ENCODE data around the gene ABHD6.
"Not testable (repeated sequence)": the region's sequence is repeated elsewhere in the genome, so short reads cannot be mapped to it uniquely, and the experiment has no call there.

ABHD6 gene

DNA sequence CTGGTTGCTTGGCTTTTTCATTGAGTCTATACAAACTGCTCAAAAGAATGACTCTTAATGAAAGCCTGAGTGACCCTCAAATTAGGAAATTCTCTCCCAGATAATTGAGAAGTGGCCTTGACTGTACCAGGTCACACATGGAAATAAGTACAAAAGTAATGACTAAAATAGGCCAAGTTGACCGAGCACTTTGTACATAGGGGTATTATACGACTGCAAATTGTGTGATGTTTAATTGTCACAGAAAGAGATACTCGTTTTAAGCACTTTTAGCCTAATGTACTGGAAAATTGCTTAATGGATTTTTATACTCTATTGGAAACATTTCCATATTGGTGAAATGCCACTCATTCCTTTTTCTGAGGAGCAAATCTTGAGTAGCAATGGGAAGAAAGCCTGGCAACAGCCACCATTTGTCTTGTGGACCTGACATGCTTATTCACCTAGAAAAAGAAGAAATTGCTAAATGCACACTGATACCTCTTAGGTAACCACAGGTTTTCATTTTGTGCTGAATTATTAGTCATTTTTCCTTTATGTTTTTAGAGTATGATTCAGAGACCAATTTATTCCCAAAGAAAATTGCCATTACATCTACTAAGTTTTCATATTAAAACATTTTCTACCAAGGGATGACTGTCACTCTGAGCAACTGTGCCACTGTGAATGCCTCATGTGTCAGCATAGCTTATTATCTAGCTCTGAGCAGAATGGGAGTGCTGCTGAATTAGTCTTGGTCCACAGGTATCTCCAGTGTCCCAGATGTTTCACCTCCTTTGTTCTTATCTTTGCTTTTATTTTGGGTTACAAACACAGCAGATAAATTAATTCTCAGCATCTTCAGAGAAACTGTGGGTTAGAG is 86.2 kb downstream of the ABHD6 start:
- DNase-seq (ENCODE audit: low read depth), result no peak

DNA sequence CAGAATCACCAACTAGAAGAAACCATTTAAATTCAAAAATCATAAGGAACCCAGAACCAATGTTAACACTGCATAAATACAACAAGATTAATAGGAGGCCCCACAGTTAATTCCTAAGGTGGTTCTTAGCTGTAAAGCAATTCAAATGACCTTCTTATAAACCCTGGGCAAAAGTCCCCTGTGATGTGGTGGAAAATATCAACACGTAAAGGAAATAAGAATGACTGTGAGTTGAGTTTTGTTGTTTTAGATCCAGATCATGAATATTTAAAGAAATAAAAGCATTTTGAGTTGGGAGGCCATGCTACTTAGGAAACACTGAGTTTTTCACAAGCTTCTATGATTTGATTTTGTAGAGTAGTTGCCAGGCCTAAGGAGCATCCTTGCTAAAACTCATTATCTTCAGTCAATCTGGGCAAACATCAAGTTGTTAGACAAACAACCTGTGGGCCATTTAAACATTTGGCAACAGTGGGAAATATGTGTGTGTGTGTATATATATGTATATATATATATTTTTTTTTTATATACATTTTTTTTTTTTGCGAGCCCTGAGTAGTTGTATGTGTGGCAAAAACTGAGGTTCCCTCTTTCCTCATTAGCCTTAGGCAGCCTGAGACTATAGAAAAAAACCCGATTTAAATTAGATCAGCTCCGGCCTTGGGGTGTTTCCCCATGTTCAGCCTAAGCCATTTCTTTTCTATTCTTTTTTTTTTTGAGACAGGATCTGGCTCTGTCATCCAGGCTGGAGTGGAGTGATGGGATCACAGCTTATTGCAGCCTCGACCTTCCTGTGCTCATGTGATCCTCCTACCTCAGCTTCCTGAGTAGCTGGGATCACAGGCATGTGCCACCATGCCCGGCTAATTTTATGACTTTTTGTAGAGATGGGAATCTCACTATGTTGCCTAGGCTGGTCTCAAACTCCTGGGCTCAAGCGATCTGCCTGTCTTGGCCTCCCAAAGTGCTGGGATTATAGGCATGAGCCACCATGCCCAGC is 87.1 kb downstream of the ABHD6 start:
- DNase-seq (ENCODE audit: low read depth), result no peak

DNA sequence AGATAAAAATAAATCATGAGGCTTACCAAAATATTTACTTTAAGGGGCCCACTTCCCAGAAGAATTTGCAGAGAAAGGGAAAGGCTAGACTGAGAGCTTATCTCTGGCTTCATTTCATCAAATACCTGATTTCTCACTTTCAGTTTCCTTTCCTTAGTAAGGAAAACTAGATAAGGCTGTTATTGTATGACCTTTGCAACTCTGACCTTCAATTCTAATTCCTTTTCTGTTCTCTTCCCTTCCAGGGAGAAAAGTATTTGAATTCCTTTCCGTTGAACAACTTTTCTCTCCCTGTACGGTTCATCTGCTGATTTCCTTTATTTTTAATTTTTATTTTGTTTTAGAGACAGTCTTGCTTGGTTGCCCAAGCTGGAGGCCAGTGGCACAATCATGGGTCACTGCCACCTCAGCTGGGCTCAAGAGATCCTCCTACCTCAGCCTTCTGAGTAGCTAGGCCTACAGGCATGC is 88.0 kb downstream of the ABHD6 start:
- no peak for DNase-seq (ENCODE audit: low read depth)

DNA sequence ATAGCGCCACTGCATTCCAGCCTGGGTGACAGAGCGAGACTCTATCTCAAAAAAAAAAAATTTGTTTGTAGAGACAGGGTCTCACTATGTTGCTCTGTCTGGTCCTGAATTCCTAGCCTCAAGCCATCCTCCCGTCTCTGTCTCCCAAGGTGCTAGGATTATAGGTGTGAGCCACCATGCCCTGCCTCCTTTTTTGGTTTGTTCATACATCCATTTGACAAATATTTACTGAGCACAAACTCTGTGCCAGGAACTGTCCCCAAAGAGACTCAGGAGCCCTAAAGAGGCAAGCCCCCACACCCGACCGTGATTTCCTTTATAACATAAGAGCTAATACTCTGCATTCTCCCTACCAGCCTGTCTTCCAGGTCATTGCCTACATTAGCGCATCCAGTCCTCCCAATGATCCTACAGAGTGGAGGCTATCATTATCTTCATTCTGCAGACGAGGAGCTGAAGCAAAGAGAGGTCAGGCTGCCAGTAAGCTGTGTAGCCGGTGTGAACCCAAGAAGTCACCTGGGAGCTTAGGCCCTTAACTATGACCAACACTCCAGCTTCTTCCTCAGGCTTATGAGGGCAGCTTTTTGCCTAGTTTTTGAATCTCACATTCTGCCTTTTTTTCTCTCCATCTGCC is 88.8 kb downstream of the ABHD6 start:
- DNase-seq (ENCODE audit: low read depth), result no peak

DNA sequence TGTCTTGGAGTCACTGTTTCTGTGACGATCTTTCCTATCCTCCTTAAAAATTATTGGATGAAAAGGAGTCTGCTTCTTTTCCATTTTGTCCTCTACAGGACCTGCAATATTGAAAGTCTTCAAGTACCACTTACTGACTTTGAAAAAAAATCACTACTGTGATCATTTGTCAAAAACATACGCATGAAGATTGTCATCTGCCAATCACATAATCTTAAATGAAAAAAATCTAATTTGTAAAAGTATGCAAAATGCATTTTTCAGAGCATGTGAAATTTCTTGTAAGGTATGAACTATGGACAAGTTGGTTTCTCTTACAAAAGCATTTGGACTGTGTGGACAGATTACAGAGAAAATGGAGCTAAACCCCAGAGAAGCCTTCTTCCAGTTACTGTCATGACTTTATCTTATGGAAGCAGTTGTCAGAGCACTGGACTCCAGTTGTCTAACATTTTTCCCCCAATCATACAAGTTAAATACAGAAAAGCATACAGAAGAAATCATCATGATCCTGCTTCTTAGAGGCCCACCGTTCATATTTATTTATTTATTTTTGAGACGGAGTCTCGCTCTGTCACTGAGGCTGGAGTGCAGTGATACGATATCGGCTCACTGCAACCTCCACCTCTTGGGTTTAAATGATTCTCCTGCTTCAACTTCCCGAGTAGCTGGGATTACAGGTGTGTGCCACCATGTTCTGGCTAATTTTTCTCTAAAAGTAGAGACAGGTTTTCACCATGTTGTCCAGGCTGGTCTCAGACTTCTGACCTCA is 91.7 kb downstream of the ABHD6 start:
- DNase-seq (ENCODE audit: low read depth), result no peak

DNA sequence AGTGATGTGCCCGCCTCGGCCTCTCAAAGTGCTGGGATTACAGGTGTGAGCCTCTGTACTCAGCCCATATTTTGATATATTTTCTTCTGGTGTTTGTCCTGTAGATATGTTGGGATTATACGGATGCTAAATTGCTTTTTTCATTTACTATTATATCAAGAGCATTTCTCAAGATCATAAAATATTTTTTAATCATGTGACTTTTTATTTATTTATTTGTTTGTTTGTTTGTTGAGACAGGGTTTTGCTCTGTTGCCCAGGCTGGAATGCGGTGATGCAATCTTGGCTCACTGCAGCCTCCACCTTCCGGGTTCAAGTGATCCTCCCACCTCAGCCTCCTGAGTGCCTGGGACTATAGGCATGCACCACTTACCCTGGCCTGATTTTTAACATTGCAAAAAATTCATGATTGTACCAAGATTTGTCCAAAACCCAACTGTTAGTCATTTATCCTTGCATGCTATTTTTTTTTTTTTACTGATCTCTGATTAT is 92.4 kb downstream of the ABHD6 start:
- DNase-seq (ENCODE audit: low read depth), result no peak

DNA sequence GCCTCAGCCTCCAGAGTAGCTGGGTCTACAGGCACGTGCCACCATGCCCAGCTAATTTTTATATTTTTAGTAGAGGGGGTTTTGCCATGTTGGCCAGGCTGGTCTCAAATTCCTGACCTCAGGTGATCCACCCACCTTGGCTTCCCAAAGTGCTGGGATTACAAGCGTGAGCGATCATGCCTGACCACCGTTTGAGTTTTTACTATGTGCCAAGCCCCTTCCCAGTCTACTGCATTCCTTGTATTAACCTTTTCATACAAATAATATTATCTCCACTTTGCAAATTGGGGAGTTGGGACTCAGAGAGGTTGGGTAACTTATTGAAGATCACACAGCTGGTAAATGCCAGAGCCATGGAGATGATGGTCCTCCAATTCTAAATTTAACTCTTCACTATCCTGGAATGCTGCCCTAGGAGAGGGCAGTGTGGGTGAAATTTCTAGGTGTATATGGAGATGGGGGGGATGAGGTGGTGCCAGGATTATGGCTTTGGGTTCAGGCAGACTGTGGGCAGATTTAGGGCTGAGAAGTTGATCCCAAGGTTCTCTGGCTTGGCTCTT is 94.1 kb downstream of the ABHD6 start:
- no peak for DNase-seq (ENCODE audit: low read depth)

DNA sequence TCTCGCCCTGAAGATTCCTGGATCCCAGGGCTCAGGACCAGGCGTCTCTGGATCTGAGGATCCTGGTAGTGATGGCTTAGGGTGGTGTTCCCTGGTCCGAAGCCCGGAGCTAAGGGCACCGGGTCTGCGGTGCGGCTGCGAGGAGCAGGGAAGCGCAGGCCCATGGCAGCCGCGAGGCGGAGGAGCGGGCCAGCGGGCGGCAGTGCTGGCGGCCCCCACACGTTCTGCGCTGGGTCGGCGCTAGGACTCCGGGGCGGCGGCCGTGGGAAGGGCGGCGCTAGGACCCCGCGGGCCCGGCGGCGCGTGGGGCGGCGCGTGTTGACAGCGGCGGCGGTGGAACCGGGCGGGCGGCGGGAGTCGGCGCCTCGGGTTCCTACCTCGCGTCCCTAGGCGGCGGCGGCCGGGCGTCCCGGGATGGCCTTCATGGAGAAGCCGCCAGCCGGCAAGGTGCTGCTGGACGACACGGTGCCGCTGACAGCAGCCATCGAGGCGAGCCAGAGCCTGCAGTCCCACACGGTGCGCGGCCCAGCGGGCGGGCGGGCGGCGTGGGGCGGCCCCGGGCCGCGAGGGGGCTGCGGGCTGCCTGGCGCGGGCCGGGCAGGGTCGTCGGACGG is 95.1 kb downstream of the ABHD6 start, which contains the start of gene PXK:
Gene PXK, plus strand, starts transcription at position 318 of the 614 bp plus-strand sequence. Its CDS starts 97 bp downstream, at position 415.
- DNase-seq (ENCODE audit: low read depth), result no peak

DNA sequence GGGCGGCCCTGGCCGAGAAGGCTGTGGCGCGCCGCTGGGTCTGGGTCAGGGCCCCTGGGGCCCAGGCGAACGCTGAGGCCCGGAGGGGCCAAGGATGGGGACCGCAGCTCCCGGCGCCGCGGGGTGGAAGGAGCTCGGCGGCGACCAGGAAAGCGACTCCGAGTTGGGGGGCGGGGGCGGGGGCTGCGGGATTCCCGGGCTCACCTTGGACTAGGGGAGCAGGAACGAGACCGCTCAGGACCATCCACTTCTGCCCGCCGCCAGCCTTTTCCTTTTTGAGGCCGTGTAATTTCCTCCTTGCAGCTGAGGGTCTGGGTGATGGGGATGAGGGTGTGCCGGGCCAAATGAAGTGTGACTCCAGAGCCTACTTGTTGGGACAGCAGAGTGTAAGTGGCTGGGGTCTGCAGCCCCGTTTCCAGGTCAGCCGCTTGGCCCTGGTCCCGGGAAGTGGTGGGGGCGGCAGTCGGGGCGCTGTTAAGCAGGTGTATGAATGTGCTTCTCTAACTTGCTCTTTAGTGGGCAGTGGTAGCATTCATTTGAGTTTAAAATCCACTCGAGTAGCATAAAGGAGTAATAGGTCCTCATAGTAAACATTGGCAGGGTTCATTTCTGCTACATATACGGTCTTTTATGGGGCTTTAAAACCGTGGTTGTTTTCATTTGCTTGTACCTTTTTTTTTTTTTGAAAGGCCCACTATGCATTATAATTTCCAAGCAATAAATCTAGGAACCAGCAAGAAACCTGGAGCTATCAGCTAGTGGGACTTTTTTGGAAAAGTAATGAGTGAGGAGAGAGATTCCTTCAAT is 95.8 kb downstream of the ABHD6 start:
- DNase-seq (ENCODE audit: low read depth), result no peak

DNA sequence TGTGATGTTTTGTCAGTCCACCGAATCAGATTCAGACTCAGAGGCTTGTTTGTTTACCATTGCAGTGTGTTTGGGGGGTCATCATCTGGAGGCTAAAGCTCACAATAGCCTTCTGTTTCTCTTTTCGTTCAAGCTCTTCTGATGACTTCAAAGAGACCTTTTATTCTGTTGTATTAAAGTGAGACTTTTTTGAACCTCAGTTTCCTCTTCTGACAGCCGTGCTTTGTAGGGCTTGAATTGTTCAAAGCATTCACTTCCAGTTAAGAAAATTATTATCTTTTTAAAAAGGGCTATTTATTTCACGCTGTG is 96.4 kb downstream of the ABHD6 start:
- no peak for DNase-seq (ENCODE audit: low read depth)

DNA sequence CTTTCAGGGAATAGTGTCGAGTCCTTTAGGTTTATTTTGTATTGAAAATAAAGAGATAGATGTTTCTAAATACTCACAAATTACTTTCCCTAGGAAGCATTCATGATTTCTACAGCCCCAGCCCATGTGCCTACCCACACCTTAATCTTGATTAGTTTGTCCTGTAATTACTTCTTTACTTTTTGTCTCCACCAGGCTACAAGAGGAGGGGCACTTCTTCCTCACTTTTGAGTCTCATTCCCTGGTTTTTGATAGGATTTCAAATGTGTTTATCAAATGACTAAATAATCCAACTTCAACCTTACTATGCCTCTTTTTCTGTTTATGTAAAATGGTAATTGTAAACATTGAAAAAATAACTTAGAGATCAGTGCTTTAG is 96.9 kb downstream of the ABHD6 start:
- no peak for DNase-seq (ENCODE audit: low read depth)

DNA sequence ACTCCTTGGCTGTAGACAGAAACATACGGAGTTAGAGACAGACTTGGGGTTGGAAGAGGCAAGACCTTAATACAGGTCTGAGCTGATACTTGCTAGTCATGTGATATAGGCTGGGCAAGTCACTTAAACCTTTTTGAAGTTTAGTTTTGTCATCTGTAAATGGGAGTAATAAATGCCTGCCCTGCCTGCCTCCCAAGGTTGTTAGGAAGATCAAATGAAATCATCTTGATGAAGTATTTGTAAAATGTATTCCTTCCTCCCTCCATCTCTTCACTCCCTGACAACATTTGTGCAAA is 98.0 kb downstream of the ABHD6 start:
- no peak for DNase-seq (ENCODE audit: low read depth)

DNA sequence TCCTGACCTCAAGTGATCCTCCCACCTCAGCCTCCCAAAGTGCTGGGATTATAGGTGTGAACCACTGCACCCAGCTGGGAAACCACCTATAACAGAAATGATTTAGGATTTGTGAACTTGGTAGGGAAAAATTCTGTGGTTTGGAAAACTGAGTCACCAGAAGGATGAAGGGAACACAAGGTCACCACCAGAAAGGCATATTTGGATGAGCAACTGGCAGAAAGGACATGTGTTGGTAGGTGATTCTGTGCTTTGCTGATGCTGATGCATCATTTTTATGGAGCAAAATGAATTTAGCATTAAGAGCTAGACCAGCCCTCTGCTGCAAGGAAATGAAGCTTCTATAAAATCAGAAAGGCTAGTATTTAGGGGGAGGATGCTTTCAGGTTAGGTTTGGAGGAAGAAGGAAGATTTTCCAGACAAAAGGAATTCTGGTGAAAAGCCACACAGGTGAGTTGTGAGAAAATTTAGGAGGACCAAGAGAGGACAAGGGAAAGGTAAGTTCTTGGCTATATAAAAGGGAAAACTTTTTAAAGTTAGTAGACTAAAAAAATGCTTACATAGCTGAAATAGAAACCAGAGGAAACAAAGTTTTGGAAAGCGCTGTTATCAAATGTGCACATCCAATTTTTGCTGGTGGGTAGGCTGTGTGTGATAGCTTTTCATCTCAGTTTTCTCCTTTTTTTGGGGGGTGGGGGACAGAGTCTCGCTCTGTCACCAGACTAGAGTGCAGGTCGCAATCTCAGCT is 98.7 kb downstream of the ABHD6 start:
- peak; percentile 42 for DNase-seq (ENCODE audit: low read depth)

DNA sequence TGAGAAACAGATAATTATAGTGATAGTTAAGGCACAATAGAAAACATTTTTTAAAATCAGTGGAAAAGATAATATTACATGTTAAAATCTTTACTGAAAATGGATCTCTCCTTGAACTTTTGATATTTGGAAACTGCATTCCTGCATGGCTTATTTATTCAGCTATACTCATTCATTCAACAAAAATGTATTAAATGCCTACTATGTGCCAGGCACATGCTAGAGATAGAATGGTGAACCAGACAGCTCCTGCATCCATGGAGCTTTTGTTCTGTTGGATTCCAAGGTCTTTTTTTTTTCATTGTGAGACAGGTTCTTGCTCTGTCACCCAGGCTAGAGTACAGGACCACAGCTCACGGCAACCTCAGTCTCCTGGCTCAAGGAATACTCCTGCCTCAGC is 99.6 kb downstream of the ABHD6 start:
- no peak for DNase-seq (ENCODE audit: low read depth)

DNA sequence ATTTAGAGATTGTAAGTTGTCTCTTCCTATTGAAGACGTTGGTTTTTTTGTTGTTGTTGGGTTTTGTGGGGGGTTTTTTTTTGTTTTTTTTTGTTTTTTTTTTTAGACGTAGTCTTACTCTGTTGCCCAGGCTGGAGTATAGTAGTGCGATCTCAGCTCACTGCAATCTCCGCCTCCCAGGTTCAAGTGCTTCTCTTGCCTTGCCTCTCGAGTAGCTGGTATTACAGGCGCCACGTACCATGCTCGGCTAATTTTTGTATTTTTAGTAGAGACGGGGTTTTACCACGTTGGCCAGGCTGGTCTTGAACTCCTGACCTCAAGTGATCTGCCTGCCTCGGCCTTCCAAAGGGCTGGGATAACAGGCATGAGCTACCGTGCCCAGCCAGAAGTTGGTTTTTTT is 101.6 kb downstream of the ABHD6 start:
- not testable (repeated sequence) for DNase-seq (ENCODE audit: low read depth)

DNA sequence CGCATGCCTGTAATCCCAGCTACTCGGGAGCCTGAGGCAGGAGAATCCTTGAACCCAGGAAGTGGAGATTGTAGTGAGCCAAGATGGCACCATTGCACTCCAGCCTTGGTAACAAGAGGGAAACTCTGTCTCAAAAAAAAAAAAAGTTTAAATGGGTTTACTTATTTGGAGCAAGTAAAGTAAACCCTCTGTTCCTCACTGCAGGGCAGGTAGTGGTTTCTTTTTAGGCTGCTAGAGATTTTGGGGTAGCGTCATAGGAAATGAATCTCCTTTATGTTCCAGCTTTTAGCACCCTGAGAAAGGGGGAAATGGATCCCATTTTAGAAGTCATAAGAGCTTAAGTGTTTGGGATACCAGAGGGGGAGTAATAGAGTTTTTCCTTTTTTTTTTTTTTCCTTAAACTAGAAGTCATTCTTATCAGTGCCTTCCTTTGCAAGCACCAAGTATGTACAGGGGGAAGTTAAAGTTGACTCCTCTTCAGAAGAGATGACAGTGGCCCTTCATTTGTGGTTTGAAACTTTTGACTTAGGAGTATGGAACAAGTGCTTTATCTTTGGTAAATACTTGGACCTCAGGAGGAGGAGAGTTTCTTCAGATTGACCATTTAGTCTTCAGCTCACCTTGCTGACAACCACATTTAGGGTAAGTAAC is 103.1 kb downstream of the ABHD6 start:
- DNase-seq (ENCODE audit: low read depth), result no peak

DNA sequence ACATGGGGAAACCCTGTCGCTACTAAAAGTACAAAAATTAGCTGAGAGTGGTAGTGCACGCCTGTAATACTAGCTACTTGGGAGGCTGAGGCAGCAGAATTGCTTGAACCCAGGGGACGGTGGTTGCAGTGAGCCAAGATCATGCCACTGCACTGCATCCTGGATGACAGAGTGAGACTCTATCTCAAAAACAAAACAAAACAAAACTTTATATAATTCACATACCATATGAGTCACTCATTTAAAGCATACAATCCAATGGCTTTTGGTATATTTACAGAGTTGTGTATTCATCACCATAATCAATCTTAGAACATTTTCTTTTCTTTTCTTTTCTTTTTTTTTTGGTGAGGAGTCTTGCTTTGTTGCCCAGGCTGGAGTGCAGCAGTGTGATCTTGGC is 103.8 kb downstream of the ABHD6 start:
- DNase-seq (ENCODE audit: low read depth), result no peak

DNA sequence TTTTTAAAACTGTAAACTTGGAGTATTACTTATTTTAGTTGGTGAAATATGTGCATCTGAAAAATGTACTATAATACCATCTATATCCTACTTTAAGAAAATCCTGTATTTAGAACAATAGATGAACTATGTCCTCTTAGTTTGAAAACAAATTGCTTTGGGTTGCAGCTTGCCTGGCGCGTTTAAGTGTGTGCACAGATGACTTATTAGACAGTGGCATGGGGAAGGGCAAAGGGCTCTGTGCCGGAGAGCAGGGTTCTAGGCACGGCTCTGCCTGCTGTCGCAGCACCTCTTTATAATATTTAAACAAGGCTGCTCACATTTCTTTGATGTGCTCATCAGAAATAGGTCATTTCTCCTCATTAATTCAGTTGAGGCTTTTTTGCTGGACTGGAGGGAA is 105.1 kb downstream of the ABHD6 start:
- no peak for DNase-seq (ENCODE audit: low read depth)
